Activated CD4-positive, CD25-positive, alpha-beta regulatory T cell (primary cell): ENCODE results near the gene GNAO1.
"Not testable (repeated sequence)": the region's sequence is repeated elsewhere in the genome, so short reads cannot be mapped to it uniquely, and the experiment has no call there.

ENCODE experiments used
- DNase-seq, 4 experiments: peaks; one replicate each; lab custom pipeline; 2025; lab: John Stamatoyannopoulos, UW

Gene GNAO1

DNA sequence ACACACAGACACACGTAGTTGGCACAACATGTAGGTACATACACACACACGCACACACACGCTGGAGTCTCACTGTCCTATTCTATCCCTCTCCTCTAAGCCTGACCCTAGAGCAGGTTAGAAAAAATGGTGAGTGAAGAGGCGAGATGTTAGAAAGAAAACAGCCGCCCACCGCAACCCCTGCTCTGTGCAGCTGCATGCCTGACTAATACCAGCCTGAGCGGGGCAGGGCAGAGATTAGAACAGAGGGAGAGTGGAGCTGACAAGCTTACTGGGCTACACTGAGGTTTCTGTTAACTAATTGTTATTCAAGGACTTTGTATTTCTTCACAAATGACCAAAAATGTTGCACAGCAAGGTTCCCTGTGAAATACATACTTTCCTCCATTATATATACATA is 174.3 kb downstream of the GNAO1 start:
- DNase-seq: no peak

DNA sequence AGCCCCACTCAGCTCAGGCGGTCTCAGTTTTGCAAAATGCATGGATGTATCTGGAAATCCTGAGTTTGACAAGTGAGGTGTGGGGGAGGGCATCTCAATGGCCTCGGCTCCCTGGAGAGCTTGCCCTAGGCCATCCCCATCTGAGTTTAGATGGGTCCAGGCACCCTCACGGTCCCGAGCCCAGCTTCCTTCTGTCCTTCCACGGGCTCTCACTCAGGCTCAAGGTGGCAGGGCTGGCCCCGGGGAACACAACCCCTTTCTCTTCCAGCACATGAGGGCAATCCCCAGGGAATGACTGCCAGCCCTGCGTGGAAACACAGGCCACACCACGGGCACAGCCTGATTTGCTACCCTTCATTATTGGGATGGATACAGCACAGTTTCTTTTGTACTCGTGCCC is 175.7 kb downstream of the GNAO1 start:
- no peak for DNase-seq

DNA sequence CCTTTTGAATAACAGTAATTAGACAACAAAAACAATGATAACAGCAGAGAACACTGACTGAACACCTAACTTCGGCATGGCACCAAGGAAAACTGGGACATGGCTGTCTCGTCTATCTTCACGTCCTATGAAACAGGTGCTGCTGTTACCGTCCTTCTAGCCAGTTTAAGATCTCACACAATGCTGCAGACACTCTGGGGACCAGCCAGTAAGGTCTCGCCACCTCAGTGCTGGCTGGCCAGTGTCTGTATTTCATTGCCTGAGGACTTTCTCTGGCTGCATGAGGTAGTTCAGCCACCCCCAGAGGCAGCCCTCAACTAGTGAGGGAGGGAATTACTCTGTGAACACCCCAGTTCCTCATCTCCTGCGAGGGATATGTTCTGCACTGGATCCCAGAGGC is 176.5 kb downstream of the GNAO1 start:
- DNase-seq: no peak

DNA sequence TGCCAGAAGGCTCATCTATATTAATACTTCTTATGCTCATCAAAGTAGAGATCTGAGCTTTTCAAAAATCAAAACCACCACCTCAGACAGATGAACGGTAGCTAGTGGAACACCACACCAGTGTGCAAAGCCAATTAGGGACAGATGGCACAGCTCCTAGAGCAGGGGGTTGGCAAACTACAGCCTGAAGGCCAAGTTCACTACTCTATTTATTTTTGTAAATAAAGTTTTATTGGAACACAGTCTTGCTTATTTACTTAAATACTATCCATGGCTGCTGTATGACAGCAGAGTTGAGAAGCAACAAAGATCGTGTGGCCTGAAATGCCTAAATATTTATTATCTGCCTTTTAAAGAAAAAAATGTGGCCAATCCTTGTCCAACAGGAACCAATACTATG is 177.3 kb downstream of the GNAO1 start:
- DNase-seq: no peak

DNA sequence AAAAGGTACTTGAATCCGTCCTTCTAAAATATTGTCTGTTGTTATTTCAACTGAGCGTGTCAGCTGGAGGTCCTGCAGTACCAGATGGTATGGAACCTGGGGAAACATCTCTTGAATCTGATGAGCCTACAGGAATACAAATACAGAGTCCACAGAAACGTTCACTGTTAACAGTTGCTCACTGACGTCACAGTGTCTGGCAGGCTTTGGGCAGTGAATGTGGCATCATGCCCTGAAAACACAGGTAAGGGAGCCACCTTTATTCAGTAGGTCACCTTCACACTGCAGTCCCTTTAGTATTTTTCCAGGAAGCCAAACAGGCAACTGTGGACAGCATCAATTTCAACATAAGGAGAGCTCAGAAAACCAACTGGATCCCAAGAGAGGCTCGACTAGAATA is 177.9 kb downstream of the GNAO1 start:
- DNase-seq: no peak

DNA sequence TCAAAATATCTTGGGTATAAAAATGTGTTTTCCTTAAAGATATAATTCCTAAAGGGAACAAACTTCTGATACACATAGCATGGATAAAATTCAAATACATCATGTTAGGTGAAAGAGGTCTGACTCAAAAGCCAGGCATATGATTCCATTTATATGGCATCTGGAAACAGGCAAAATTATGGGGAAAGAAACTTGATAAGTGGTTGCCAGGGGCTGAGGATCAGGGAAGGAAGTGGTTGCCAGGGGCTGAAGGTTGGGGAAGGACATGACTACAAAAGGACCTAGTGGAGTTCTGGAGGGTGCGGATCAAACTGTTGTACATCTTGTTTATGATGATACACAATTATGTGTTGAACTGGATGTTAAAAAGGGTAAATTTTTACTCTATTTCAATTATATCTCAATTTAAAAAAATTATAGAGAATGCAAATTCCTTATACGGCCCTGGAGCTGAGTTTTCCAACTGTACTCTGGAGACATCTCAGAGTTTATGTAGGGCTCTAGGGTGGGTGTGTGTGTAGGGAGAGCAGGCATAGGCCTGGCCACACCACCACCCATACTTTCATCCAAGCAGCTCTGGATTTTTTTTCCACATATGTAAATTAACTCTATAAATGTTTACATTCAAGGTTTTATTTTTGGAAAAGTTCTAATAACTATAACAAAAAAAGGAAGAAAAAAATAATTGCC is 179.0 kb downstream of the GNAO1 start:
- no peak for DNase-seq

DNA sequence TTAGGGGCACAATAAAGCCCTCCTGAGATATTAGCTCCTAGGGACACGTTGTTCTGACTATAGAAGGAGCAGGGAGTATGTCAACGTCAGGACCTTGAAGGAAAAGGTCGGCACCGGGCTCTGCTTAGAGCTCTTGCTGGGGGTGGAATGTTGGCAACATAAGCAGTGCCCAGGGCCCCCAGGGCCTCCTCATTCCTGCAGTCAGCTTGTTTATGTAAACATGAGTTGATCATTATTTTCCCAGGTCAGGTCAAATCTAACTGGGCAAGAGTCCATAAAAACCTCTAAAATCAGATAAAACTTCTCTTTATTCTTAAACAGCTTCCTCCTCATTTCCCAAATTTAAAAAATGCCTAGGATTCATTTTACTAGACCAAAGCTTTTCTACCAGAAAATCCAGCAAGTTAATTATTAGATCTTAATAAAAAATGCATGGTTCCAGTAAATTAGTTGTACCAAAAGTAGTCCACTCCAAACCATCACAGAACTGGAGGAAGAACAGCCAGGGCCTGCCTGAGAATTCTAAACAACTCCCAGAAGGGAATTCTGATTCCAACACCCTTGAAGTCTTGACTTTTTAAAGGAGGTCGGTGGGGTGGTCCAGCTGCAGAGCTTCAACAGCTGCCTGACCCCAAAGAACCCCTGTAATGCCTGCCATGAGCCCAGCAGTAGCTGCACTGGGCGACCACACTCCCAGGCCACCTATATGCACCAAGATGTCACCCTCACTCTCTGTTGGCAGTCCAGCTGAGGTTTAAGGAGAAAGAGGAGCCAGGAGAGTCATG is 179.8 kb downstream of the GNAO1 start:
- no peak for DNase-seq

DNA sequence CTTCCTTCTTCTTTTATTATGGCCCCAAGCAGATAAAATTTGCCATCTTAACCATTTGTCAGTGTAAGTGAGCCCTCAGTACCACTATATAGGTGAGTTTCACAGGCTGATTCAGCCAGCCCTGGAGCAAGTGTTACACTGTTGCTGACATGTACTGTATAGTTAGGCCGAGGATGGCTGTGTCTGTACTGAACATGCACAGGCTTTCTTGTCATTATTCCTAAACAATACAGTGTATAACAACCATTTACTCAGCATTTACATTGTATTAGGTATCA is 180.3 kb downstream of the GNAO1 start:
- DNase-seq: no peak

DNA sequence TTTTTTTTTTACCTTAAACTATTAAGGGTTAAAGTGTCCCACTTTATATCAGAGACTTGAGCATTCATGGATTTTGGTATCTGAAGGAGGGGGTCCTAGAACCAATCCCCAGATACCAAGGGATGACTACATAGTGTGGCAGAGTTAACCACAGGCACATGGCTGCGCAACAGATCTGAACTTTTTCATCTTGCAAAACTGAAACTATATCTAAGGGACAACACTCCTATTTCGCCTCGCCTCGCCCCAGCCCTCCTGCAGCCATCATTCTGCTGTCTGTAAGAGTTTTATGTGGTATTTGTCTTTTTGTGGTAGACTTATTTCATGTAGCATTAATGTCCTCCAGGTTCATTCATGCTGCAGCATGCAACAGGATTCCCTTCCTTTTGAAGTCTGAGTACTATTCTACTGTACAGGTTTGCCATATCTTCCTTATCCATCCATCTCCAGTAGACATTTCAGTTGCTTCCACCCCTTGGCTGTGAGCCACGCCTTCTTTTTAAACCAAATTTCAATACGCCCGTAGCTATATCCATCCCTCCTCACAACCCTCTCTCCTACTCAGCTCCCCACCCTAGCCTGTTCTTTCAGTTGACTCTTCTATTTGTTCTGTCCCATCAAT is 180.8 kb downstream of the GNAO1 start:
- DNase-seq: no peak

DNA sequence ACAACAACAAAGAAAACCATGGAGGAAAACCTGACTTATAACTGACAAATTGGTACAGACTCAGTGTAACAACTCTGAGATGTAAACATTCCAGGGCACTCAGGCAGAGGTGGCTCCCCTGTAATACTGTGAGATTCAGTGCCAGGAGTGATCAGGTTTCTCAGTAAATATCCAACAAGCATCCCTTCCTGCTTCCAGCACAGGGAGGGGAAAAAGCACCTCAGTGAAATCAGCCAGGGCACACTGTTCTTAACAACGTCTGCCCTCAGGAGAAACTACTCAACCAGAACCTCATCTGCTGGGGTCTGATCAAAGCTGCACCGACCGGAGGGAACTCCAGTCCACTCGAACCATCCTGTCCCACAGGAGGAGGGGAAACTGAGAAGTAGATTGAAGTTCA is 181.7 kb downstream of the GNAO1 start:
- DNase-seq: no peak

DNA sequence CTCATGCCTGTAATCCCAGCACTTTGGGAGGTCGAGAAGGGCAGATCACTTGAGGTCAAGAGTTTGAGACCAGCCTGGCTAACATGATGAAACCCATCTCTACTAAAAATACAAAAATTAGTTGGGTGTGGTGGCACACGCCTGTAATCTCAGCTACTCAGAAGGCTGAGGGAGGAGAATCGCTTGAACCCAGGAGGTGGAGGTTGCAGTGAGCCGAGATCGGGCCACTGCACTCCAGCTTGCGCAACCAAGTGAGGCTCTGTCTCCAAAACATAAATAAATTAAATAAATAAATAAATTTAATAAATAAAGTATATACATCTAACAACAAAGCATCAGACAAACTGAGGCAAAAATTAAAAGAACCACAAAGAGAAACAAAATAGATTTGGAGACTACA is 184.5 kb downstream of the GNAO1 start:
- DNase-seq: not testable (repeated sequence)

DNA sequence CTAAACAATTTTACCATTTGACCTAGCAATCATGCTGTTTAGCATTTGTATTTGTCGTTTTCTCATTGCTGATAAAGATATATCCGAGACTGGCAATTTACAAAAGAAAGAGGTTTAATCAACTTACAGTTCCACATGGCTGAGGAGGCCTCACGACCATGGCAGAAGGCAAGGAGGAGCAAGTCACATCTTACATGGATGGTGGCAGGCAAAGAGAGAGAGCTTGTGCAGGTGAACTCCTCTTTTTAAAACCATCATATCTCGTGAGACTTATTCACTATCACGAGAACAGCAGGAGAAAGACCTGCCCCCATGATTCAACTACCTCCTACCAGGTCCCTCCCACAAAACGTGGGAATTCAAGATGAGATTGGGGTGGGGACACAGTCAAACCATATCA is 187.8 kb downstream of the GNAO1 start:
- not testable (repeated sequence) for DNase-seq

DNA sequence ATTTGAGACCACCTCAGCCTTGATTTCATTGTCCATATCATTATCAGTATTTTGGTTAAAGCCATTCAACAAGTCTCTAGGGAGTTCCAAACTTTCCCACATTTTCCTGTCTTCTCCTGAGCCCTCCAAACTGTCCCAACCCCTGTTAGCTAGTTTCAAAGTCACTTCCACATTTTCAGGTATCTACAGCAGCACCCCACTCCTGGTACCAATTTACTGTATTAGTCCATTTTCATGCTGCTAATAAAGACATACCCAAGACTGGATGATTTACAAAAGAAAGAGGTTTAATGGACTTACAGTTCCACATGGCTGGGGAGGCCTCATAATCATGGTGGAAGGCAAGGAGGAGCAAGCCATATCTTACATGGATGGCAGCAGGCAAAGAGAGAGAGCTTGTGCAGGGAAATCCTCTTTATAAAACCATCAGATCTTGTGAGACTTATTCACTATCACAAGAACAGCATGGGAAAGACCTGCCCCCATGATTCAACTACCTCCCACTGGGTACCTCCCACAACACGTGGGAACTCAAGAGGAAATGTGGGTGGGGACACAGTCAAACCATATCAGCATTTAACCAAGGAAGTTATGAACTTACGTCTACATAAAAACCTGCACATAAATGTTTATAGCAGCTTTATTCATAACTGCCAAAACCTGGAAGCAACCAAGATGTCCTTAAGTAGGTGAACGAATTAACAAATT is 189.6 kb downstream of the GNAO1 start:
- DNase-seq: not testable (repeated sequence)

DNA sequence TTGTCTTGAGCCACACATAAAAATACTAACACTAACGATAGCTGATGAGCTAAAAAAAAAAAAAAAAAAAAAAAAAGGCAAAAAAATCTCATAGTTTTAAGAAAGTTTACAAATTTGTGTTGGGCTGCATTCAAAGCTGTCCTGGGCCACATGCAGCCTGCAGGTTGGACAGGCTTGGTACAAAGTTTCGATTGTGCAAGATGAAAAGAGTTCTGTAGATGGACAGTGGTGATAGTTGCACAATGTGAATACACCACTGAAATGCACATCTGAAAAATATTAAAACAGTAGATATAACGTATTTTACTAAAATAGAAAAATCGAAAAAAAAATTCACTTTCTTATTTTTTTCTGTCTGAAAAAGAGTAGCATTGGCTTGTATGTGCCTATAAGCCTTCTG is 191.2 kb downstream of the GNAO1 start:
- no peak for DNase-seq

DNA sequence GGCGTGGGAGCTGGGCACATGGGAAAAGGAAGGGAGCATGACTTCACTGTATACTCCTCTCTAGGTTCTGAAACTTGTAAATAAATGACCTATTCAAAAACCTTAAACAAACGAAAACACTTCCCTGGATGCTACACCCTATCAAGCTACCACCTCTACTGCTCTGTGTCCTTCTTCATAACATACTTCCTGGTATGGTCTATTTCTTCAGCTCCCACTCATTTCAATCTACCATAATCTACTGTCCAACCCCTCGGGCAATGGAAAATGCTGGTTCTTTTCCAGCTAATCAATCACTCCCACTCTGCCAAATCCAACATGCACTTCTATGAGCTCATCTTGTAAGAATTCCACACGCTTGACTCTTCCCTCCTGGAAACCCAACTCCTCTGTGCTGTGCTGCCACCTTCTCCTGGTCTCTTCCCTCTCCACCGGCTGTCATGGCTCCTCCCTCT is 191.6 kb downstream of the GNAO1 start:
- DNase-seq: no peak

DNA sequence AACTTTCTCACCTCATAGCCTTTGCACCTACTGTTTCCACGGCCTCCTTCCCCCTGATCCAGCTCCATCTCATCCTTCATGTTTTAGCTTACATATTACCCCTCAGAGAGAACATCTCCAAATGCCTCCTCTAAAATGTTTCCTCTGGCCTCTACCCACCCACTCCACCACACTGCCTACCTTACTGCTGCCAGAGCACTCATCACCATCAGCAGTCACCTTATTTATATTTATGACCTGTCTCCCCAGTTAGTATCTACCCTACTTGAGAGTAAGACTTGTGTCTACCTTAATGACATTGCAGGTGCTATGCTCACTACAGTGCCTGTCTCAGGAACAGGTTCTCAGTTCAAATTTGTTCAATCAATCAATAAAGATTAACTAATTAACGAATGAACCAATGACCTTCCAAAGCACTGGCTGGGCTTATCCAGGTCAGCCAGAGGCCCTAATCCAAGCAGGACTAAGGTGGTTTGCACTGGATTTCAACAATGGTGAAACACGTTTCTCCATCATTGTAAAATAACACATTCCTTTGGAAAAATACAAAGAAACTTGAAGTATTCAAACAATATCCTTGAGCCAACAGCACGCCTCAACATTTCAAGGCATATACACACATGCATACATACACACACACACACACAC is 192.9 kb downstream of the GNAO1 start:
- DNase-seq: no peak

DNA sequence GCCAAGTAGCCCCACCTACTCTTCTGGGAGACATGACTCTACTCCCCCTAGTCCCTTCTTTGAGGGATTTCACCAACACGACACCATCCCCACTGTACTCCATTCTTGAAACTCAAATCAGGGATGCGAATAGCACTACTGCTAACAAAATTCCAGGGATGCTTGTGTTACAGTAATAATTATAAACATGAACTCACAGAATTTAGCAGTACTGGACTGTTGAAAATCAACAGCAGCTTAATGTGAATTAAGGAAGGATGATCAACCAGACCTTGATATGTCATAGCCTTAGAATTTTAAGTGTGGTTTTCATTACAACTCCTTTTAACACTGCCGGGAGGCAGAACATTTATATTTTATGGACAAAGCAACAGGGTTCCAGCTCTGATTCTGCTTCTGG is 196.1 kb downstream of the GNAO1 start:
- no peak for DNase-seq

DNA sequence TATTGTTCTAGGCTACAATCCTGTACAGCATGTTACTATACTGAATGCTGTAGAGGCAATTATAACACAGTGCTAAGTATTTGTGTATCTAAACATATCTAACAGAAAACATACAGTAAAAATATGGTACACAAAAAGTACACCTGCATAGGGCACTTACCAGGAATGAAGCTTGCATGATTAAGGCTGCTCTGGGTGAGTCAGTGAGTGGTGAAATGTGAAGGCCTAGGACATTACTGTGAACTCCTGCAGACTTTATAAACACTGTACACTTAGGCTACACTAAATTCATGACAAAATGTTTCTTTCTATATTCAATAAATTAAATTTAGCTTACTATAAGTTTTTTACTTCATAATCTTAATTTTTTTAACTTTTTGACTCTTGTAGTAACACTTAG is 196.9 kb downstream of the GNAO1 start:
- DNase-seq: no peak

DNA sequence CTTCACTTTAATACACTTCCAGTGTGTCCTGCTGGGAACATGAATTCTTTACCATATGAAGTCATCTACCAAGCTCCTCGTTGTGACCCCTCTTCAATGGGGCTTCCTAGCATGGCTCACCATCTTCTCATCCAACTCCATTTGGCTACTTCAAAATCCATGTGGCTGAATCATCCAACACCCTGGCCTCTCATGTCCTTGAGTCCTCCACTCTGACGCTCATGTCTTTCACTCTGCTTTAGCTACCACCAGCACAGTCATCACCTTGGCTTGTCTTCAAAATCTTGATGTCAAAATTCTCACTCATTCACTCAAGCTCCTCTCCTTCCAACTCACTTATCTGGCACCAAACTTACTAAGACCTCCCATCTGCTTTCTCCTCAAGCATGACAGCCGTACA is 198.3 kb downstream of the GNAO1 start:
- DNase-seq: no peak

DNA sequence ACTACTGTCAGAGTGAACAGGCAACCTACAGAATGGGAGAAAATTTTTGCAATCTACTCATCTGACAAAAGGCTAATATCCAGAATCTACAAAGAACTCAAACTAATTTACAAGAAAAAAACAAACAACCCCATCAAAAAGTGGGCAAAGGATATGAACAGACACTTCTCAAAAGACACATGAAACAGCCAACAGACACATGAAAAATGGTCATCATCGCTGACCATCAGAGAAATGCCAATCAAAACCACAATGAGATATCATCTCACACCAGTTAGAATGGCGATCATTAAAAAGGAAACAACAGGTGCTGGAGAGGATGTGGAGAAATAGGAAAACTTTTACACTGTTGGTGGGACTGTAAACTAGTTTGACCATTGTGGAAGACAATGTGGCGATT is 205.4 kb downstream of the GNAO1 start:
- DNase-seq: not testable (repeated sequence)

DNA sequence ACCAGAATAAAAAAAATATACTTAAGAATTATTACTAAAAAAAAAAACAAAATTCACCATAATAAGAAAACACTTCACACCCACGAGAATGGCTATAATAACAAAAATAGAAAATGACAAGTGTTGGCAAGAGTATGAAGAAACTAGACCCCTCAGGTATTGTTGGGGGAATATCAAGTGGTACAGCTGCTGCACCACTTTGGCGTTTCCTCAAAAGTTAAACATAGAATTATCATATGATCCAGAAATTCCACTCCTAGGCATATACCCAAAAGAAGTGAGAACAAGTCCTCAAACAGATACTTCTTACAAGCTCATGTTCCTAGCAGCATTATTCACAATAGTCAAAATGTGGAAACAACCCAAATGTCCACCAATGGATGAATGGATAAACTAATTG is 207.8 kb downstream of the GNAO1 start:
- no peak for DNase-seq

DNA sequence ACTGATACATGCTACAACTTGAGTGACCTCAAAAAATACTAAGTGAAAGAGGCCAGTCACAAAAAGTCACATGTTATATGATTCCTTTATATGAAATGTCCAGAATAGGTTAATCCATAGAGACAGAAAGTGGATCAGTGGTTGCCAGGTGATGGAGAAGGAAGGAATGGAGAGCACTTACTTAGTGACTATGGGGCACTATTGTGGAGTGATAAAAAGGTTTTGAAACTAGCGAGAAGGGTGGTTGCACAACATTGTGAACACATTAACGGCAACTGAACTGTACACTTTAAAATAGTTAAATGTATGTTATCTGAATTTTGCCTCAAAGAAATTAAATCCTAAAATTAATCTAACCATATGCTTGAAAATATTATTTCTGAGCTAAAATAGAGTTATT is 208.2 kb downstream of the GNAO1 start:
- DNase-seq: no peak
